HCT116 (cell line): ENCODE data around the gene BCAP31.

Experiments
- EZH2 ChIP-seq: fragments of 200-600 bp; sonication (generic); IDR thresholded peaks from 2 replicates; pipeline ENCODE4 v1.6.1; 2017; ENCODE audit warnings: antibody characterized with exemption, mixed run types
- TF ChIP-seq, protein P1 (sequence below): IDR thresholded peaks from 2 replicates; pipeline ENCODE4 v1.6.1; 2012
- TF ChIP-seq, protein P2 (sequence below), 3 experiments: fragments of 200-600 bp in 1 of 3; sonication (generic) in 1 of 3; IDR thresholded peaks in 2 of 3; conservative IDR thresholded peaks in 1 of 3; 2 replicates each; pipeline ENCODE4 v1.5.1; 2012 to 2017; ENCODE audit warnings: low read depth in 2 of 3, low read length in 2 of 3, antibody characterized with exemption in 1 of 3, borderline replicate concordance in 1 of 3, control low read depth in 1 of 3, mild to moderate bottlenecking in 1 of 3, mixed read lengths in 1 of 3, mixed run types in 1 of 3, moderate library complexity in 1 of 3; ENCODE audit not compliant: insufficient read depth in 1 of 3

DNA sequence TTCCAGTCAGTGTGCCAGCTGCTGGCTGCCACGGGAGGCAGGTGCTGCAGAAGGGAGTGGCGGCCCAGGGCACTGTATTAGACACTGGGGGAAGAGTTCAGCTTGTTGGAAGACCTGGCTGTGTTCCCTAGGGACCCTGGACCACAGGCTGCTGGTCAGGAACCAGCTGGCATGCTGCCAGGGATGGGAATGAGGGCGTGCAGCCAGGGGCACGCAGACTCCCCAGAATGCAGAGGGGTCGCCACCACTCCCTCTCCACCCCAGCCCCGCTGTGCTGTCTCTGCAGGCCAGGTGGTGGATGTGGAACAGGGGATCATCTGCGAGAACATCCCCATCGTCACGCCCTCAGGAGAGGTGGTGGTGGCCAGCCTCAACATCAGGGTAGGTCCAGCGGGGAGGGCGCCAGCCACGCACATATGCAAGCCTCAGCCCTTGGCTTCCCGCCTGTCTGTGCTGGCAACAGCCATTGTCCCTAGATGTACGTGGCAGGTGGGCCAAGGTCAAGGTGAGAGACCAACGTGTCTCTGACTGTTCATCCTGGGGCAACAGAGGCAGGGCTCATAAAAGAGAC lies 12.8 kb upstream of the BCAP31 start:
- TF ChIP-seq, protein P1, sequence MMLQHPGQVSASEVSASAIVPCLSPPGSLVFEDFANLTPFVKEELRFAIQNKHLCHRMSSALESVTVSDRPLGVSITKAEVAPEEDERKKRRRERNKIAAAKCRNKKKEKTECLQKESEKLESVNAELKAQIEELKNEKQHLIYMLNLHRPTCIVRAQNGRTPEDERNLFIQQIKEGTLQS: no peak
- TF ChIP-seq, protein P2, sequence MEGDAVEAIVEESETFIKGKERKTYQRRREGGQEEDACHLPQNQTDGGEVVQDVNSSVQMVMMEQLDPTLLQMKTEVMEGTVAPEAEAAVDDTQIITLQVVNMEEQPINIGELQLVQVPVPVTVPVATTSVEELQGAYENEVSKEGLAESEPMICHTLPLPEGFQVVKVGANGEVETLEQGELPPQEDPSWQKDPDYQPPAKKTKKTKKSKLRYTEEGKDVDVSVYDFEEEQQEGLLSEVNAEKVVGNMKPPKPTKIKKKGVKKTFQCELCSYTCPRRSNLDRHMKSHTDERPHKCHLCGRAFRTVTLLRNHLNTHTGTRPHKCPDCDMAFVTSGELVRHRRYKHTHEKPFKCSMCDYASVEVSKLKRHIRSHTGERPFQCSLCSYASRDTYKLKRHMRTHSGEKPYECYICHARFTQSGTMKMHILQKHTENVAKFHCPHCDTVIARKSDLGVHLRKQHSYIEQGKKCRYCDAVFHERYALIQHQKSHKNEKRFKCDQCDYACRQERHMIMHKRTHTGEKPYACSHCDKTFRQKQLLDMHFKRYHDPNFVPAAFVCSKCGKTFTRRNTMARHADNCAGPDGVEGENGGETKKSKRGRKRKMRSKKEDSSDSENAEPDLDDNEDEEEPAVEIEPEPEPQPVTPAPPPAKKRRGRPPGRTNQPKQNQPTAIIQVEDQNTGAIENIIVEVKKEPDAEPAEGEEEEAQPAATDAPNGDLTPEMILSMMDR (IDR thresholded peaks at IDR 0.05 in 2 of 3, conservative IDR thresholded peaks at IDR 0.05 in 1 of 3; ENCODE audit: borderline replicate concordance in 1 of 3, insufficient read depth in 1 of 3, low read depth in 2 of 3, low read length in 2 of 3): no peak
- no peak for TF ChIP-seq EZH2
